Vagina (tissue), 2 donors: ENCODE data around the gene SLC22A23.

ENCODE experiments used
- CTCF ChIP-seq, 3 experiments: fragments of 450-650 bp in 2 of 3; fragments of 200-600 bp in 1 of 3; sonication (generic) in 1 of 3; IDR thresholded peaks; one replicate each; pipeline ENCODE4 v1.5.1; 2017 to 2019; ENCODE audit warnings: antibody characterized with exemption in 3 of 3, mild to moderate bottlenecking in 2 of 3, moderate library complexity in 2 of 3
- POLR2AphosphoS5 ChIP-seq, 2 donors: sonication (generic); formaldehyde crosslinking; IDR thresholded peaks; one replicate each; pipeline ENCODE4 v1.9.0; 2017; ENCODE audit warnings: antibody characterized with exemption in 2 of 2, mild to moderate bottlenecking in 2 of 2, low read depth in 1 of 2; ENCODE audit not compliant: insufficient read depth in 1 of 2

DNA sequence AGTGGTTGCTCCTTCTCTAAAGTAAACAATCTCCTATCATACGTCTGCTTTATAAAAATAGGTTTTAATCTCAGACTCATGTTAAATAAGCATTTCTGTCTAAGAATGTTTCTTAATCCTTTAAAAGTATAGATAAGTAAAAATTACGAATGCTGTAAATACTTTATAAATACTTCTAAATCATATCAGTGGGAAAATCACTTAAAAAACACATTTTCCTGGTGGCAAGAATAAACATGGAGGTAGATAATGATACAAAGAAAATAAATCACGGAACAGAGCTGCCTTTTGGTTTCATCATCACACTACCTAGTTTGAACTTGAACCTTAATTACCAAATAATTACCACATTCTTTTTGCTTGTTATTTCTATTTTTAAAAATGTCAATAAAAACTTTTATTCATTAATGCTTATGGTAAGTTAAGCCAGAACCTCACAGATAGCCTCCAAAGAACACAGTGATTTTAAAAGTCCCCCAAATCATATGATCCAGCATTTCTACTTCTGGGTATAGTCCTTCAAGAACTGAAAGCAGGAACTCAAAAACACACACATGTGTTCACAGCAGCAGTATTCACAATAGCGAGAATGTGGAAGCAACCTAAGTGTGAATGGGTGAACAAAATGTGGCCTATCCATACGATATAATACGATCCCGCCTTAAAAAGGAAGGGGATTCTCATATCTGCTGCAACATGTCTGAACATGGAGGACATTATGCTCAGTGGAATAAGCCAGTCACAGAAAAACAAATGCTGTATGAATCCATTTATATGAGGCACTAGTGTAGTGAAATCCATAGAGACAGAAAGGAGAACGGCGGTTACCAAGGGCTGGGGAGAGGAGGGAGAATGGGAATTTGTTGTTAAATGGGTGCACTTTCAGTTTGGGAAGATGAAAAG is 72.4 kb downstream of the SLC22A23 start:
- TF ChIP-seq POLR2AphosphoS5 (IDR thresholded peaks at IDR 0.05; ENCODE audit: insufficient read depth in 1 of 2, low read depth in 1 of 2) (no peak), CTCF (IDR thresholded peaks at IDR 0.05) (no peak)
